ENCODE data around the gene SLC28A1. TPM values are rescaled to one million over a fixed set of nuclear protein-coding genes. Genes with fewer than 3 reads are reported as not detected.
A peak's percentile ranks its signal among the peaks of the same experiment; 100 is the strongest.

Gene SLC28A1
- total RNA-seq, 2 experiments from 2014 or later = not detected

GRCh38 chr15:84980196-84981053 lies 96.0 kb downstream of the SLC28A1 start:
- peak overlapping the region; percentile 95 for H3K27ac Mint-ChIP-seq
- H3K4me3 Mint-ChIP-seq = peak overlapping the region; percentile 86
- intact Hi-C loops (cut with micrococcal nuclease) = no loop called here
- no peak for TF ChIP-seq CTCF (IDR thresholded peaks at IDR 0.05)
- peaks cover 4% of the 10 kb centered on the region for H3K36me3 Mint-ChIP-seq (ENCODE audit: low read depth)
- DNase-seq (peak; percentile 92), ATAC-seq (peak; percentile 68)
- H3K27me3 Mint-ChIP-seq = no peaks in the 10 kb centered on the region
- peaks cover 39% of the 10 kb centered on the region for H3K4me1 Mint-ChIP-seq (ENCODE audit: low read depth)
- H3K9me3 Mint-ChIP-seq = no peaks in the 10 kb centered on the region
- POLR2A ChIA-PET = interaction anchor here (0.6 to 2.6 kb wide), 10 partner anchors 9 to 231 kb away, joined by 3 to 14 read pairs (median 3); no protein-coding TSS in a partner anchor
- CTCF ChIA-PET = interaction anchor here (0.7 to 1.4 kb wide), 6 partner anchors 25 to 393 kb away, joined by 3 to 6 read pairs (median 3); no protein-coding TSS in a partner anchor

- no peaks in the 10 kb centered on the region for H3K27me3 Mint-ChIP-seq
- peaks cover 42% of the 10 kb centered on the region for H3K4me1 Mint-ChIP-seq (ENCODE audit: low read depth)
- ATAC-seq = peak; percentile 82
- H3K9me3 Mint-ChIP-seq = no peaks in the 10 kb centered on the region
- ChIA-PET CTCF (interaction anchor here (0.7 to 1.4 kb wide), 6 partner anchors 24 to 394 kb away, joined by 3 to 6 read pairs (median 3); no protein-coding TSS in a partner anchor), POLR2A (interaction anchor here (0.6 to 2.6 kb wide), 10 partner anchors 9 to 761 kb away, joined by 3 to 14 read pairs (median 3); no protein-coding TSS in a partner anchor)
- intact Hi-C loops (cut with micrococcal nuclease) = no loop called here
- H3K36me3 Mint-ChIP-seq (ENCODE audit: low read depth) = peaks cover 4% of the 10 kb centered on the region
- H3K4me3 Mint-ChIP-seq = peak overlapping the region; percentile 86
- TF ChIP-seq CTCF (IDR thresholded peaks at IDR 0.05) = no peak
- peak overlapping the region; percentile 95 for H3K27ac Mint-ChIP-seq
- DNase-seq = peak; percentile 94
These were observed 96.7 kb downstream of the SLC28A1 start for GRCh38 chr15:84981054-84981710.

GRCh38 chr15:84981711-84982300 lies 97.3 kb downstream of the SLC28A1 start, which contains the start of gene PDE8A:
TSS of gene PDE8A (plus strand) at chr15:84981856. CDS start at chr15:84982163, 307 bp downstream.
- Mint-ChIP-seq H3K27me3 (no peaks in the 10 kb centered on the region), H3K4me3 (peak within 1 kb of the TSS; percentile 96), H3K36me3 (ENCODE audit: low read depth) (peaks cover 4% of the 10 kb centered on the region), H3K4me1 (ENCODE audit: low read depth) (peaks cover 48% of the 10 kb centered on the region), H3K9me3 (no peaks in the 10 kb centered on the region), H3K27ac (peak within 1 kb of the TSS; percentile 95)
- TF ChIP-seq CTCF (IDR thresholded peaks at IDR 0.05) = no peak
- CTCF ChIA-PET = interaction anchor here (1.2 to 1.3 kb wide), 2 partner anchors 62 to 394 kb away, joined by 3 read pairs; no protein-coding TSS in a partner anchor
- peak; percentile 55 for DNase-seq
- POLR2A ChIA-PET = interaction anchor here (0.8 to 2.6 kb wide), 3 partner anchors 10 to 760 kb away, joined by 3 to 14 read pairs (median 3); no protein-coding TSS in a partner anchor
- ATAC-seq = peak; percentile 7
- intact Hi-C loops (cut with micrococcal nuclease) = no loop called here

- Mint-ChIP-seq H3K4me3 (peak overlapping the region; percentile 96), H3K9me3 (no peaks in the 10 kb centered on the region), H3K27me3 (no peaks in the 10 kb centered on the region), H3K36me3 (ENCODE audit: low read depth) (peaks cover 4% of the 10 kb centered on the region), H3K4me1 (ENCODE audit: low read depth) (peaks cover 50% of the 10 kb centered on the region), H3K27ac (peak overlapping the region; percentile 95)
- intact Hi-C loops (cut with micrococcal nuclease) = no loop called here
- ATAC-seq = no peak
- CTCF ChIA-PET = interaction anchor here (1.2 kb wide), 1 partner anchor 61 kb away, joined by 3 read pairs; no protein-coding TSS in a partner anchor
- TF ChIP-seq CTCF (IDR thresholded peaks at IDR 0.05) = no peak
- peak; percentile 80 for DNase-seq
- POLR2A ChIA-PET = interaction anchor here (2.6 kb wide), 1 partner anchor 9 kb away, joined by 14 read pairs; no protein-coding TSS in a partner anchor
These were observed 97.9 kb downstream of the SLC28A1 start for GRCh38 chr15:84982301-84982920.

Data from activated CD8-positive, alpha-beta T cell treated with anti-CD3 and anti-CD28 coated beads for 36 hours (primary cell).